ENCODE data around the gene RNU1-2. TPM values are rescaled to one million over a fixed set of nuclear protein-coding genes. Genes with fewer than 3 reads are reported as not detected.
"Not testable (repeated sequence)": the region's sequence is repeated elsewhere in the genome, so short reads cannot be mapped to it uniquely, and the experiment has no call there.

The RNU1-2 gene
- polyA plus RNA-seq (ENCODE audit: insufficient read length) = 1.9 TPM
- long read RNA-seq, donor 1 = 0 reads
- long read RNA-seq, donor 2, partial matches to known transcripts = 0 of 1 reads
- long read RNA-seq, donor 2, other reads (novel, unspliced or antisense) = 0 of 1 reads
- long read RNA-seq, donor 3 = 0 reads
- long read RNA-seq, donor 4, partial matches to known transcripts = 0 of 1 reads
- long read RNA-seq, donor 4, other reads (novel, unspliced or antisense) = 0 of 1 reads
- long read RNA-seq, donor 5, partial matches to known transcripts = 0 of 1 reads
- long read RNA-seq, donor 5, other reads (novel, unspliced or antisense) = 0 of 1 reads
- long read RNA-seq, donor 6, partial matches to known transcripts = 0 of 1 reads
- long read RNA-seq, donor 6, other reads (novel, unspliced or antisense) = 0 of 1 reads
- long read RNA-seq, donor 7 = 0 reads
- long read RNA-seq, donor 8, partial matches to known transcripts = 0 of 1 reads
- long read RNA-seq, donor 8, other reads (novel, unspliced or antisense) = 0 of 1 reads

DNA sequence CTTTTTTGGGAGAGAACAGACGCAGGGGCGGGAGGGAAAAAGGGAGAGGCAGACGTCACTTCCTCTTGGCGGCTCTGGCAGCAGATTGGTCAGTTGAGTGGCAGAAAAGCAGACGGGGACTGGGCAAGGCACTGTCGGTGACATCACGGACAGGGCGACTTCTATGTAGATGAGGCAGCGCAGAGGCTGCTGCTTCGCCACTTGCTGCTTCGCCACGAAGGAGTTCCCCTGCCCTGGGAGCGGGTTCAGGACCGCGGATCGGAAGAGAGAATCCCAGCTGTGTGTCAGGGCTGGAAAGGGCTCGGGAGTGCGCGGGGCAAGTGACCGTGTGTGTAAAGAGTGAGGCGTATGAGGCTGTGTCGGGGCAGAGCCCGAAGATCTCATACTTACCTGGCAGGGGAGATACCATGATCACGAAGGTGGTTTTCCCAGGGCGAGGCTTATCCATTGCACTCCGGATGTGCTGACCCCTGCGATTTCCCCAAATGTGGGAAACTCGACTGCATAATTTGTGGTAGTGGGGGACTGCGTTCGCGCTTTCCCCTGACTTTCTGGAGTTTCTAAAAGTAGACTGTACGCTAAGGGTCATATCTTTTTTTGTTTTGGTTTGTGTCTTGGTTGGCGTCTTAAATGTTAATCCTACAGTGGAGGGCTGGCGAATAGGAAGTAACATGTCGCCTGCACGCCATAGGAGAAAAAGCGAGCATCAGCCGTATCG, at the start of gene RNU1-2:
RNU1-2 (plus strand) TSS at position 383 of the 718 bp plus-strand sequence.
- peak; percentile 94 for DNase-seq

DNA sequence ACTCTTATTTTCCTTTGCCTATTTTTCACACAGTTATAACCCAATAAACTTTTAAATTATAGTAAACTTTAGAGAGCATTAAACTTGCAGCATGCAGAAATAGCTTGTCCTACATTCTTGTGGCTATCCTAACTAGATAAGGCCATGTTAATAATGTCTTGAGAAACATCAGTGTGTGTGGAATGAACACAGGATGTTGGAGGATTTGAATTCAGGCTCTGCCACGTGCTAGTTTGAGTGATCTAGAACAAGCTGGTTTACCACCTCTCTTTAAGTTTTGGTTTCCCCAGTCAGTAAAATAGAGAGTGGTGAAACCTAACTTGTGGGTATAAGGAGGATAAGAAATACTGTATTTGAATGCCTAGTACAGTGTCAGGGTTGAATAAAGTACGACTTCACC, 39.6 kb upstream of the RNU1-2 start:
- not testable (repeated sequence) for DNase-seq

DNA sequence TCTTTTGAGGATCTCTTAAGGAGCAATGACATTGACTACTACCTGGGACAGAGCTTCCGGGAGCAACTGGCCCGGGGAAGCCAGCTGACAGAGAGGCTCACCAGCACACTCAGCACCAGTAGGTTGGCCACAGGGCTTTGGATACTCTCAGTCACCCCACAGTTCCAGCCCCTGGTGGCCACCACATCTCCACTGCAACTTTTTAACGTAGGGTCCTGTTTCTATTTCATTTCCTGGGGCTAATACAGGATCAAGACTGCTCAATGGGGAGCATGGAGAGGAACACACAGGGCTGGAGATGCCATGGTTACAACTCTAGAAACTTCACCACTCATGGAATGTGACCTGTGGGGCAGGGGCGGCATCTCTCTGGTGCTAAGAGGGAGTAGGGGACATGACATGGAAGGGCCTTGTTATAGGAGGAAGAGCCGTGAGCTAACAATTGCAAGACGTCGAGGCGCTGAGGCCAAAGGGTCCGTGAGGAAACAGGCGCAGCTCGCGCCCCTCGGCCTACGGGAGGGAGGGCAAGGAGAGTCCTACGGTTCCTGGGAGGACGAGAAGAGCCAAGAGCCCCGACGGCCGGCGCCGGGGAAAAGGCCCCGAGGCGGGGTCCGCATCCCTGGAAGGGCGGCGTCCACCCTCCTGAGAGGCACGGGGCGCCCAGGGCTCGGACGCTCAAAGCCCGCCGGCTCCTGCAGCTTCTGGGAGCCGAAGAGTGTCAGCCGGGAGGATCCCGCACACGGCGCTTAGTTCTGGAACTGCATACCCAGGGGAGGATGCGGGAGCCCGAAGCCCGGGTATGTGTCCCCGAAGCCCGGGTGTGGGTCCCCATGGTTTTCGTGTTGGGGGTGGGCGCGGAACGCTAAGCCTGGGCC, 36.4 kb upstream of the RNU1-2 start:
- DNase-seq = not testable (repeated sequence)

DNA sequence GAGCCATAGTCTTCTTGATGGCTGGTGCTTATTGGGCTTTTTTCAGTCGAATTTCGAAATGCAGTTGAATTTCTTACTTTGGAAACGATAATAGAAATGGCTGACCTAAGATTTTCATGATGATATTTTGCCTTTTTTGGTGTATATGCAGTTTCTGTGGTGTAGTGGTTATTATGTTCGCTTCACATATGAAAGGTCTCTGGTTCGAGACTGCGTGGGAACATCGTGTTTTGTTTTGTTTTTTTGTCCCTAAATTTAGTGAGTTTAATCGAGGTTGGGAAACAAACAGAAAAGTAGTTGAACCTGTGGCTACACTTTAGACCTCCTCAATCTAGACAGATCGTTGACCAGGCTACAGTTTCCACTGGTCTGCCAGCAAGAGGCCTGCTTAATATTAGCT, 35.7 kb upstream of the RNU1-2 start:
- not testable (repeated sequence) for DNase-seq

DNA sequence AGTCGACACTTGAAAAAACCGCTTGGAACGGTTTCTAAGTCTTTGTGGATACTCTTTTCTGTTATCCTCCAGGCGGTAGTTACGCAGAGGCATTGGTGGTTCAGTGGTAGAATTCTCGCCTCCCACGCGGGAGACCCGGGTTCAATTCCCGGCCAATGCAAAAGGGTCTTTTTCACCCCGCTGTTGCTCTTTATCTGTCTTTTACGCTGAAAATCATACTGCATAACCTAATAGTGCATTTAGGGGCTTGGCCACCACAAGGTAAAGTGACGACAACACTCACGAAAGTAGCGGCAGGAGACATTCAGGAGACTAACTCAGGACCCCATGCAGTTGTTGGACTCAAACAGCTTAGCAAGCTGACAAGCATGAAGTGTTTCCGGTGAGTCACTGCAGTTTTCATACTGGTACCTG, 33.9 kb upstream of the RNU1-2 start:
- not testable (repeated sequence) for DNase-seq

DNA sequence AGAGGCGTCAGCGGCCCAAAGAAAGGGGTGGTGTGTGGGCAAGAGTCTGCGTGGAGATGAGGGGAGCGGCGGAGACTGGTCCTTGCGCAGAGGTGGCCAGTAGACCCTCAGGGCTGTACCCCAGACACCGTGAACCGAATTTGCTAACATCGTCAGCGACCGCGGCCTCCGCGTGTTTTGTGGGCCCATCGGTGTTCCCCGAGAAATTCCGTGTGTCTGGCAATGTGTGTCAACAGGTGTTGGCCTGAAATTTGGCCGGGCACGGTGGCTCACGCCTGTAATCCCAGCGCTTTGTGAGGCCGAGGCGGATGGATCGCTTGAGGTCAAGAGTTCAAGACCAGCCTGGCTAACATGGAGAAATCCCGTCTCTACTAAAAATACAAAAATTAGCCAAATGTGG, 33.4 kb upstream of the RNU1-2 start:
- DNase-seq = not testable (repeated sequence)

DNA sequence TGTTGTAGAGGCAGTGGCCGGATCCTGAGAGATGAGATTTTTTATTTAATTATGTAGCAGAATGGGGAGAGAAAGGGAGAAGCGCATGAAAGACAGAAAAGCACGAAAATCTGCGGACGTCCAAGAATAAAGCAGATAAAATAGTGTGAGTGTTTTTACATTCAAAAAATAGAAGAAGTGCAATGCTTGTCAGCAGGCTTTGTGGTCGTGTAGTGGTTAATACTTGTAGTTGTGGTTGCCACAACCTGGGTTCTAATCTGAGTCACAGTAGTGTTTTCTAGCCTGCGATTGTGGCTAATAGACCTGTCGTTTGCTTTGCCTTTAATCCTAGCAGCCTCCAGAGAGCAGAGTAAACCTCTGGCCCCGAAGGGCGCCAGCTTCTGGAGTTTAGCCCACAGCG, 32.8 kb upstream of the RNU1-2 start:
- DNase-seq = not testable (repeated sequence)

DNA sequence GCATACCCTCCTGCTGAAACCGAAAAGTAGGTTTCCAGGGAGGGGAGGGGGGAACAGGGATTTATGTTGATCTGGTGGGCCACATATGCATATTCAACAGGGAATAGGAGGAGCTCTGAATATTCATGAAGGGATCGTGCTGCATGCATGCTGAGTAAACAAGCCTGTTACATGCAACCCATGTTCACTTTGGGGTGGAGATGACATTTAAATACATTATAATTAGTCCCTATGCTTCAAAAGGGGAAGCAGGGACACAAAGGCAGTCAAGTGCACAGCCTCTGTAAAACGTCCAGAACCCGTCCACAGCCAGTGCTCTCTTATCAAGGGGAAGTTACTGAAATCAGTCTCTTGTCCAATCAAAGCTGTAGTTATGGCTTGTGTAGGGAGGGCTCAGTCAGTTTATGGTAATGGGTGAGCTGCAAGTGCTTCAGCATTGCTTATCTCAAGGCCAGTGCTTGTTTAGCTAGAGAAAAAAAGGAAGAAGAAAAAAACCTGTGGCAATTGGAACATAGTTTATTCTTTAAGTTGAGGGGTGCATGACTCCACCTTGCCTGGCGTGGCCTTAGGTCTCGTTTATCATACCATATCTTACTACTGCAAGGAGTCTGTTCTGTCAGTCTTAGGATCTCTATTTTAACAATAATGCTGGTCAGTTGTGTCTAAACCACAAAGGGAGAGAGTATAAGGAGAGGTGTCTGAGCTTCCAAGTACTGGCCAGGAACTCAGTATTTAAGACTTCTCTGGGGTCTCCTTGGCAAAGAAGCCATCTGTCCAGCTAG, 28.7 kb upstream of the RNU1-2 start:
- DNase-seq = not testable (repeated sequence)

DNA sequence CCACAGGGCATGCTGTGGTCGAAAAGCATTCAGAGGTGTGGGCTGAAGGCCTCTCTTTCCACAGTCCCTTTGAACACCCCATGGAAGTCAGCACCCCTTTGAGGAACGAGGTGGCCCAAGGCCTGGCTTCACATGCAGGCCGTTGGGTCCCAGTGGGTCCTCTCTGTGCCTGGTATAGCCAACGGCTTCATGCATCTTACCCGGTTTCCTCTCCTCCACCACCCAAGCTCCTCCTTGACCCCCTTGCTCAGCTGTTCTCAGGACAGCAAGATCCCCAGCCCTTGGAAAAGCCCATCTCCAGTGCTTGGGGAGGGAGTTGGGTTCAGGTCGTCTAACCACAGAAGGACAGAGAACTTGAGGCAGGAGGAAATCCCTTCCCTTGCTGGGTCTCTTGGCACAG, 27.0 kb upstream of the RNU1-2 start:
- DNase-seq = not testable (repeated sequence)

DNA sequence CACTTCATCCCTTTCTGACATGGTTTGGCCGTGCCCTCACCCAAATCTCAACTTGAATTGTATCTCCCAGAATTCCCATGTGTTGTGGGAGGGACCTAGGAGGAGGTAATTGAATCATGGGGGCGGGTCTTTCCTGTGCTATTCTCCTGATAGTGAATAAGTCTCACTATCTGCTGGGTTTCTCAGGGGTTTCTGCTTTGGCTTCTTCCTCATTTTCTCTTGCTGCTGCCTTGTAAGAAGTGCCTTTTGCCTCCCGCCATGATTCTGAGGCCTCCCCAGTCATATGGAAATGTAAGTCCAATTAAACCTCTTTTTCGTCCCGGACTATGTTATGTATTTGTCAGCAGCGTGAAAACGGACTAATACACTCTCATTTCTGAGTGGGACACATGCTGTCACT, 25.8 kb upstream of the RNU1-2 start:
- not testable (repeated sequence) for DNase-seq

DNA sequence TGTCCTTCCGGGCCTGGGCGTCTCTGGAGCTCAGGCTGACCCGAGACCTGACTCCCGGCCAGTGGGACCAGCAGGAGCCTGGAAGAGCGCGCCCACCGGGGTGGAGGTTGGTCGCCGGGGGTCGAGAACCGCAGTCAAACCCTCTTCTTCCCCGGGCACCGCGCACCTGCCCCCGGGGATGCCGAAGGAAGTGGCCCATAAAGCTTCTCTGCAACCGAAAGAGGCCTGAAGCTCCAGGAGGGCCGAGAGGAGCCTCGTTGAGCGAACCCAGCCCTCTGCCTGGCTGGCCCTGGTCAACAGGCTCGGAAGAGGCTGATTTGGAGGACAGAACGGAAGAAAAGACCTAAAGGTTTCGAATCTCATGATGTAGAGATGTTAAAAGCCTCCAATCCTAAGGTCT, 24.6 kb upstream of the RNU1-2 start:
- DNase-seq = not testable (repeated sequence)

DNA sequence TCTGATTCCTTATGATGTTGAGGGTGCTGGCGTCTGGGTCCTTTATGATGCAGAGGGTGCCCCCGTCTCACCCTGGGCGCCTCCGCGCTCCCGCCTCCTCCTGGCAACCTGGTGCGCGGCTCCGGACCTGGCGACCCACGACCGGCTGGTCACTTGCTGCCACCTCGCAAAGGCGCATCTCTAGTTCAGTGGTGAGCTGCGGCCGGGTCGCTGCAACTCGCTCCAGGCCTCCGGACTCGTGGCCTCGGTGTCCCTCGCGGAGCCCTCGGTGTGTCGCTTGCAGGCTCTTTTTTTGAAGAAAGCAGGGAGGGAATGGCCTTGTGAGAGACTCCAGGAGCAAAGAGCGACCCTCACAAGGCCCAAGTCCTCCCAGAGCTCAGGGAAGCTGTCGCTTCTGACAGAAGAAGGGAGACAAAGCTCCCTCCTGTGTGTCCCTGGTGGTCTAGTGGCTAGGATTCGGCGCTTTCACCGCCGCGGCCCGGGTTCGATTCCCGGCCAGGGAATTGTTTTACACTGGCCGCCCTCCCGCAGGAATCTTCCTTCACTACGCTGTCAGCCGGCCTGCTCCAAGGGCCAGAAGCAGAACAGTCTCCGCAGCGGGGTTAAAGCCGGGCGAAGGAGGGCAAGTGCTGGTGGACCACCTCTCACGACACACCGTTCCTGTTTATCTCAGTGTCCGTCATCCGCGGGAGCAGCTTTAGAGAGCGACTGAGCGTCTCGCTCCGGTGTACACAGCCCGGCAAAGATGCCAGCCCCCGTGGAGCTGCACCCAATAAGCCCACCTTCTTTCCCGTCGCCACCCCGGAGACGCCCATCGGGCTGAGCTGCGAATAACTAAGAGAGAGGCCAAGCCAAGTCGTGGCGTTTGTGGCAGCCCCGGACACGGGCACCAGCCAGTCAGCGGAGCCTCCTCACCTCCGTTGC, 23.4 kb upstream of the RNU1-2 start:
- peak; percentile 80 for DNase-seq

DNA sequence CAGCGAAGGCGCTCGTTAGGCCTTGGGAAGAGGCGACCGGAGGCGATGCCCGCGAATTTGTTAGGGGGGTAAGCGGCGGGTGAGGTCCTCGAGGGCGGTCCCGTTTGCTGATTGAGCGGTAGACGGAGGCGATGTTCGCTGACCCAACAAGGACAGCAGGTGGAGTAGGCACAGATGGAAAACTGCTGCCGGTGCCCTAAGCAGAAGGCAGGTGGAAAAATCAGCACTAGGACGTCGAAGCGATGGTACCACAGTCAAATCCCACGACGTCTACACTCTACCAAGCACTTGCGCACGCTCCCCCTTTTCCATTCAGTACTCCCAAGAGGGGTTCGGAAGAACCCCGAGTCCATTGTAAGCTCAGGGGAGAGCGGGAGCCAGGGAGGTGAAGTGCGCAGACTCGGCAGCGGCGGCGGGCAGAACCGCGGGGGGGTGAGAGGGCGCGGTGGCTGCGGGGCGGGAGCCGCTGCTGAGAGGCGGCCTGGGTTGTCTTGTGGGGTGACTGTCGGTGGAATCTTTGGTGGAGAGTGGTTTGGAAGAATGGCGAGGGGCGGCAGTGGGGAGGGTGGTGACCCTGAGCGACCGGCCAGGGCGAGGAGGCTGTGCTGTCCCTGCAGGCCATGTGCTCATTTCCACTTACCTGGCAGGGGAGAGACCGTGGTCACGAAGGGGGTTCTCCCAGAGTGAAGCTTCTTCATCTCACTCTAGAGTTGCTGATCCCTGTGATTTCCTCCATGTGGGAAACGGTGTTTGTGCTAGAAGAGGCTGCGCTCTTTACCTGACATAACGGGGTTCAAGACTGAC, 22.5 kb upstream of the RNU1-2 start:
- peak; percentile 73 for DNase-seq

DNA sequence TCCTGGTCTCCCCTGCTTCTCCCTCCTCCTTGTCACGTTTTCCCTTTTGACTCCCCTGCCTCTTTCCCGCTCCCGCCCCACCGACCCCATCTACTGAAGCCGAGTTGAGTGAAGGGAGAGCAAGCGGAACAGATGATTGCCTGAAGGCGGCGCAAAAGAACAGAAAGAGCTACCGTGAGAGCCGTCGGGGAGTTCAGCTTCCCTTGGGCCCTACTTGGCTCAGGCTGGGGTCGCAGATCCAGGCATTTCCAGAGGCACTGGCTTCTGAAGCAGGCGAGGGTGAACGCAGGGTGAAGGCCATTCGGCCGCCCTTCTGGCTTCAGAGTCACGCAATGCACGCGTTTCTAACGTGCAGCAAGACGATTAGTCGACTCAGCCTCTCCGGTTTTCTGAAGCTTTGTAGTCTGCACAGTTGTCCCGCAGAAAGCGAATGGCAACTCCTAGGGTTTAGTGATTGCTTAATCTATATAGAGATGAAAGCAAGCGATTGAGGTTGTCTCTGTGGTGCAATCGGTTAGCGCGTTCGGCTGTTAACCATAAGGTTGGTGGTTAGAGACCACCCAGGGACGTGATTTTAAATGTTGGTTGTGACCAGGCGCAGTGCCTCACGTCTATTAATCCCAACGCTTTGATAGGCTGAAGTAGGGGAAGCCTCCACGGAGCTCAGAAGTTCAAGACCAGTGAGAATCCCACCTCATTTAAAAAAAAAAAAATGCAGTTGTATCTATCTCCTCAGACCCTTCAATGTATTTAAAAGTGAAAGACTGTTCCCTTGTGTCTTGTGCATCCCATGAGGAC, 20.6 kb upstream of the RNU1-2 start:
- not testable (repeated sequence) for DNase-seq

DNA sequence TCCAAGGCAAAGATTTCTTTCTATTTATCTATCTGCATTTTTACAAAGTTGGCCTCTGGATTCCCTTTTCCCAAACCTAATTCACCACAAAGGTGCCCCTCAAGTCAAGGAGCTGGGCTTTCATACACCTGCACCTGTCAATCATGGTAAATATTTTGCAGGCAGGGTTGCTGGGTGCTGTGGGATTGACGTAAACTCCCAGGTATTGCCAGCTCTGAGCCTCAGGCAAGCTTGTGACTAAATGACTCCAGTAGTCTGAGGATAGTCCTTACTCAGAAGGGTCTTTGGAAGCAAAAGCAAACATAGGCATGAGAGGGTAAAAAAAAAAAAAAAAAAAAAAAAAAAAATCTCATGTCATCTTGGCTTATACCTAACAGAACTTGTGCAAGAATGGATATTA, 14.0 kb upstream of the RNU1-2 start:
- not testable (repeated sequence) for DNase-seq

DNA sequence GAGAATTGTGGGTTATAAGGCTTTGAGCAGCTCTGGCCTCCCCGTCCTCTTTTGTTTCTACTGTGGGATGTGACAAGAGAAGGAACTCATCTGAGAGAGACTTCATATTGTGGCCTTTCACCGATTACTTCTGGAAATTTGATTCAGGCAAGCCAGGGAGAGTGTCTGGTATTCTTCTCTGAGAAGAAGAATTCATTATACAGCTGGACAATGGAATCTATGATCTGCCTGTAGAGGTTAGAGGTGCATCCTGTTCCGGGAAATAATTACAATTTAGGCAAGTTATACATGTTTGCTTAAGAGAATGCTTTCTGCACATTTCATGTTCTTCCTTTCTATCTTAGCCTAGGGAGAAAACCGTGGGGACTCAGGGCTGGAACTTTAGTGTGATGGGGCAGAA, 12.8 kb upstream of the RNU1-2 start:
- peak; percentile 43 for DNase-seq

DNA sequence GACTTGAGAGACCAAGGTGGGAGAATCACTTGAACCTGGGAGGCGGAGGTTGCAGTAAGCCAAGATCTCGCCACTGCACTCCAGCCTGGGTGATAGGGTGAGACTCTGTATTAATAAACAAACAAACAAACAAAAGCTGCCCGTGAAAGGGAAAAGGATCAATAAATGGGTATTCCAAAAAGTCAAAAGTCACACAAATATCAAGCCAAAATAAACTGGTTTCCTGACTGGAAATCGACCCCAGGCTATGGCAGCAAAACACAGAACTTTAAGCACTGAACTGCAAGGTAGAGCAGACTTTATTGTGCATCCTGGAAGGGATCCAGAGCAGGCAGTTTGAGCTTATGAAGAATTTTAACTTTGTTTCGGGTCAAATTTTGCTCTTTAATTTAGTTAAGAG, 11.3 kb upstream of the RNU1-2 start:
- DNase-seq = not testable (repeated sequence)

DNA sequence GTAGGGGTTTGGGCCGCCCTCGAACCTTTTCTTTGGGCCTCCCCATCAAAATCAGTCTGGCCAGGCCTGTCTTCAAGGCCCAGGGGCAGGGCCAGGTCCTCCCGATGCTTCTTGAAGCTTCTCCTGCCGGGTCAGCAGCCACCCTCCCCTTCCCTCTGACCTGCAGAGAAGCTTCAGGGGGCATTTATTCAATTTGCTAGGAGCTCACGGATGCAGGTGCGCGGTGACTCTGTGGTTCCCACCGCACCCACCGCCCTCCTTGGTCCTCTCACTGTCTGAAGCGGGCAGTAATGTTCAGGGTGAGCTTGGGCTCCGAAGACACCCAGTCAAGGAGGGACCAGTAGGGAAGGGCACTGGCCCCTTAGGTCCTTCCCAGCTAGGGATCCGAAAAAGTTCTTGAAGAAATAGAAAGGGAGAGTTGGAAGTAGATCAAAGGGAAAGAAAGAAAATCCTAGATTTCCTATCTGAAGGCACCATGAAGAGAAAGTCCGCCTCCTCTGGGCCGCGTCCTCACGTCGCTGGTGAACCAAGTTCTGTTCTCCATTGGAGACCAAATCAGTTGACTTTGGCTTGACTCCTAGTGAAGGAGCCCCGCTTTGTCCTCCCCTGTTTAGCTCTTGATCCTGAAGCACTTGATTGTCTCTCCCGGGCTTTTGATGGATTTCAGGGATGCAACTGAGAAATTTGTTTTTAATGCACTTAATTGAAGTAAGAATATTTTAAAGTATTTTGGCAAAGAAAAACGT, 8.7 kb upstream of the RNU1-2 start:
- DNase-seq = no peak
